GM18858 (cell line): Measurements from ENCODE around the gene FGGY.
"Not testable (repeated sequence)": the region's sequence is repeated elsewhere in the genome, so short reads cannot be mapped to it uniquely, and the experiment has no call there.

Source experiments
- ATAC-seq: cut with Tn5 transposase; IDR thresholded peaks from one replicate; pipeline ENCODE4 v1.9.1; 2021; ENCODE audit not compliant: unreplicated experiment

The FGGY gene

DNA sequence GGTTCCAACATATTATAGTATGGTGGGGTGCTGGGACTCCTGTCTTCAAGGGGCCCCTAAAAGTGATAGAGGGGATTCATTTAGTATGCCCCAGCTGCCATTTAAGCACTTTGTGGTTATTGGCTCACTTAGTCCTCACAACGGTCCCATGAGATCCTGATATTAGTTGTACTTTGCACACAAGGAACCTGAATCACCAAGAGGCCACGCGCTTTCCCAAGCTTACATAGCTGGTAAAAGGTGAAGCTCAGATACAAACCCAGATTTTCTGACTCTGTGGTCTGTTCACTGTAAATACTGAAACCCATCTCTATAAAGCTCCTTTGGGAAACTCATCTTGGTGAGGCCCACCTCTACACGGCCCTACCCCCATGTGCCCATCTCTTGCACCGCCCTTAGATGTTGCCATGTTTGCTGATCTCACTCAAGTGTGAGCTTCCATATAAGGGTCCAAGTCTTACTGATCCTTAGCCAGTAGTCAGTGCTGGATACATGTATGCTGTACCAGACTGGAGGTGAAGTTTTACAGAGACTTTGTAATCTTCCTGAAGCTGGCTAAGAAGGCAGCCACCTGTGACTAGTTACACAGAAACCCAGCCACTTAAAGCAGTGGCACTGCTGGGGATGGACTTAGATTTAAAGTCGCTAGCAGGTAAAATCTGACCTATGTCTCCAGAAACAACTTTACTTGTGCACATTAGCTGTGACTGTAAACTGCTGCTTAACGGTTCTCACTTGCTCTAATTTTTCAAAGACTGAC is 393.5 kb downstream of the FGGY start:
- ATAC-seq, result no peak

DNA sequence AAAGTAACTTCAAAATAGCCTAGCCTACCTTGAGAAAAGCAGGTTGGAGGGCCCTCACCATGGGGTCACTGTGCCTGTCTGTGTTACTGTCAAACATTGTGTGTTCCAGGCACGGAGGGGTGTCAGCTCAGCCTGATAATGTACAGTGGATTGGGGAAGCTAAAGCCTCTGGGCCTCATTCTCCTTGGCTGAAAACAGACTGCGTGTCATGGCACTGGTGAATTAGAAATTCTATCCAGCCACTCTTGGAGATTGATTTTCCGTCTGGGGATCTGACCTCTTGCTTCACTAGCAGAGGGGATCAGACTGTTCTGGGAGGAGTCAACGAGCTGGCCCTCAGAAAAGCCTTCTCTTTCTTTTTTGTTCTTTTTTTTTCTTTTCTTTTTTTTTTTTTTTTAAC is 394.4 kb downstream of the FGGY start:
- no peak for ATAC-seq

DNA sequence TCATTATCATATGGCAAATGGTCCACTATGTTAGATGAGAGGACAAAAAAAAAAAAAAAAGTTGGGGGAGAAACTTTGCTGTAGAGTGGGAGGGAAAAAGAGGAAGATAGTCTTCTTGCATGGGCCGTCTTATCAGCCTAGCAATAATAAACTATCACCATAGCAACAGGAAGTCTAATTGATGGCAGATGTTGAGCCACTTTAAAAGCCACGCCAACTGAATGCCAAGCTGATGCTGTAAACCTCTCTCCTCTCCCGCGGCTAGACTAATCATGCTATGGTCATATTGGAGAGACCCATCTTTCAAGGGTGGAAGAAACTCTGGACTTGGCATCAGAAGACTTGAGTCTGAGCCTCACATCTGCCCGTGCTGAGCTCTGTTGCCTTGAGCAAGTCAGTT is 395.7 kb downstream of the FGGY start:
- no peak for ATAC-seq

DNA sequence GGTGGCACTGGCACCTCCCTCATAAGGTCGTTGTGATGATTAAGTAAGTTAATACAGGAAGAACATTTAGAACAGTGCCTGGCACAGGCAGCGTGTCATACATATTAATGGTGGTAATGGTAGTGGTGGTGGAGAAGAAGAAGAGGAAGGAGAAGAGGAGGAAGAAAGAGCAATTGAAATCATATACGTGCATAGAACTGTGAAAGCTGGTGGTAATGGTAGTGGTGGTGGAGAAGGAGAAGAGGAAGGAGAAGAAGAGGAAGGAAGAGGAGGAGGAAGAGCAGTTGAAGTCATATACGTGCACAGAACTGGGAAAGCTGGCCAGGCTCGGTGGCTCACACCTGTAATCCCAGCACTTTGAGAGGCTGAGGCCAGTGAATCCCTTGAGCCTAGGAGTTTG is 396.5 kb downstream of the FGGY start:
- ATAC-seq, result no peak

DNA sequence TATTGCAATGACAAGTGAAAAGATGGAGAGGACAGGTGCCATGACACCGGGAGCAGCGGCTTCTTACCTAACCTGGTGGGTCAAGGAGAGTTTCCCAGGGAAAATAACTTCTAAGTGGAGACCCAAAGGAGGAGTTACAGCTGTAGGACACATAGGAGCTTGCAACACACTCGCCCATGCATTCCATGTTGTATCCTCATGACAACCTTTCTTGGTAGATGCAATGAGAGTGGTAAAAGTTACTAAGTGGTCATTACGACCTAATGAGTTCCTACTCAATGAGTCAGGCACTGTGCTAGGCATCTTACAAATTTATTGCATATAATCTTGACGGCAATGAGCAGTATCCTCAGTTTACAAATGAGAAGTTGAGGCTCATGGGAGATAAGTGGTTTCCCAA is 398.4 kb downstream of the FGGY start:
- ATAC-seq, result no peak

DNA sequence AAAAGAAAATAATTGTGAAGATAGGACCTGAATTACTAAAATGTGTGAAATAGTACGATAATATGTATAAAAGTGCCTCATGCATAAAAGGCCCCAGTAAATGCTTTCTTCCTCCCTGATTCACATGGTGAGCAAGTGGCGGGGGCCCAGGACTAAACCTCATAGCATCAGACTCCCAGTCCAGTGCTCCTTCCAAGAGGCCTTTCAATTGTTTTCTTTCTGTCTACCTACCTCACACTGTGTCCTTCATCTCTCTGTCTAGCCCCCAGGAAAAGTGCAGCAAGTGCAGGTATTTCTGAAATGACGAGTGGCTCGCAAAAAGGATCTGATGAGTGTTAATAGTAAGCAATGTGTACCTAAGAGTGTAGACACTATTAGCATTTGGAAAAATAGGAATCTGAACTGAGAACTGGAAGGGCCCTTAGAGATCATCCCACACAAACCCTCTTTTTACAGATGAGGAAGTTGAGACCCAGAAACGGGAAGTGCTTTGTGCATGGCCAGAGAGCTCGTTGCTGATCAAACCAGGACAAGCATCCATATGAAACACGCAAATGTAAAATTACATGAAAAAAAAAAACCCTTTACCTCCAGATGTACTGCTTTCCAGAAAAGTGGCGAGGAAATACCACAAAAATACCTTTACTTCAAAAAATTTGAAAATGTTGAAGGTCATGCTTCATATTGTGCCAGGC is 399.7 kb downstream of the FGGY start:
- ATAC-seq, result no peak

DNA sequence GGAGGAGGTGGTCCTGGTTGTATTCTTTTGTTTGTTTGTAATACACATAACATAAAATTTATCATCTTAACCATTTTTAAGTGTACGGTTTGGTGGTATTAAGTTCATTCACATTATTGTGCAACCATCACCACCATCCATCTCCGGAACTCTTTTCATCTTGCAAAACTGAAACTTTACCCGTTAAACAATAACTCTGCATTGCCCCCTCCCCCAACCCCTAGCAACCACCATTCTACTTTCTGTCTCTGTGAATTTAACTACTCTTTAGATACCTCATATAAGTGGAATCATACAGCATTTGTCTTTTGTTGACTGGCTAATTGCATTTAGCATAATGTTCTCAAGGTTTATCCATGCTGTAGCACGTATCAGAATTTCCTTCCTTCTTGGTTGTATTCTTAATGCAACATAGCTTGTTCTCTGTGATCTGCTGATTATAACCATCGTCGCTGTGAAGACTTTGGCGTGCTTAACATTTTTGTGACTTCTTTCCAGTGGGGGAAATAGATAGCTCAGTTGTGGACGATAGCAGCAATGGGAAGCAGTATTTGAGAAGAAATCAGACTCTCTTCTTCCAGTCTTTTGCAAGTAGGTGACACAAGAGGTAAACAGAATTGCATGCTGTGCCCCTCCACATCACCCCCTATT is 400.4 kb downstream of the FGGY start:
- ATAC-seq, result no peak

DNA sequence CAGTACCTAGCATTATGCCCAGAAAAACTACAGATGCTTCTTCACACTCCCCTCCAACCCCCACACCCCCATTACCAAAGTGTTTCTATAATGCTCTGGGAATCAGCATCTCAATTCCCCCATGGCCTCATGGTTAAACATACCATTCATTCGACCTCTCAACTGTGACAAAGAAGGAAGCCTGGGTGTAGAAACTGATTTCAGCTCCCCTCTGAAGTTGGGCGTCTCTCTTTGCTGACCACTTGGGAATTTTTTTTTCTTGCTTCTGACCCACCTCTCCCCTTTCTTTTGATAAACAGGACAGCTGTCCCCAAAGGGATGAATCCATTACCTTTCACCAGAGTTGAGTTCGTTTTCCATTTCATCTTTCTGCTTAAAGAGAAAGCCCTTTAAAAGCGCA is 401.5 kb downstream of the FGGY start:
- ATAC-seq, result no peak

DNA sequence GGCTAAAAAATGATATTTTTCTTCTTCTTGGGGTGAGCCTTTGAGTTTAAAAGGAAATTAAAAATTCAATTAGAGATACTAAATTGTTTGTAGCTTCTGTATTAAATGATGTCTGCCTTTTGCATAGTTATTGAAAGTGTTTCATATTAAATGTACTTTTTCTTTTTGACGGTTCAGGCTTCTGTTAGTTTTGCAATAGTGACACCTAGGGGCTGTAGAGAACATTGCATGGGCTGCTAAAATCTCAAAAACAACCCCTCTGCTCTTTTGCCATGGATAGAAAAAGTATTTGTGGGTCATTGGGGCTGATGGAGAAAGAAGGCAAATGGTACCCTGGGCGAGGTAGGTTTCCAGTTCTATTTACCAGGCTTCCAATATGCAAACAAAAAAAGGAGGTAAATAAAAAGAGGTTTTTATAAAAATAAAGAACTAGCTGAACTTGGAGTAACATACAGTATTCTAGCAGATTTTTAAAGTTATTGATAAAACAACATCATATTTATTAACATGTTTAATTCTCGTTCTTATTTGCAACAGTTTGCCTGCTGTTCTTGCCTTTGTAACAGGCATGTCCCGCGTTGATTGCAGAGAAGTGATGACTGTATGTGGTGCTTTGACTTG is 402.4 kb downstream of the FGGY start:
- ATAC-seq, result no peak

DNA sequence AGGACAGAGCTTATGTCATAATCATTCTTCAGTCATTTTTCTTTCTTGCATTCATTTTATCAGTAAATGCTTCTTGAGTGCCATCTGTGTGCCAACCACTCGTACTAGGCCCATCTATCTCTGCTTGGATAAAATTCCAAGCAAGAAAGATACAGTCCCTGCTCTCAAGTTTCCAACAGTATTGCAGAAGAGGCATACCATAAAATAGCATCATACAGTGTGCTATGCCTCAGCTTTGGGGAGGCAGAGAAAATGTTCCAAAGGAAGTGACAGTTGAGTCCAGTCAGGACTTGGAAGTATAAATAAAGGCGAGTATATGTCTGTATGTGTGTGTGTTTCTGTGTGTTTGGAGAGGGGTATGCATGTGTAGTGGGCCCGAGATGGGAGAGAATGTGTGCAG is 404.5 kb downstream of the FGGY start:
- no peak for ATAC-seq

DNA sequence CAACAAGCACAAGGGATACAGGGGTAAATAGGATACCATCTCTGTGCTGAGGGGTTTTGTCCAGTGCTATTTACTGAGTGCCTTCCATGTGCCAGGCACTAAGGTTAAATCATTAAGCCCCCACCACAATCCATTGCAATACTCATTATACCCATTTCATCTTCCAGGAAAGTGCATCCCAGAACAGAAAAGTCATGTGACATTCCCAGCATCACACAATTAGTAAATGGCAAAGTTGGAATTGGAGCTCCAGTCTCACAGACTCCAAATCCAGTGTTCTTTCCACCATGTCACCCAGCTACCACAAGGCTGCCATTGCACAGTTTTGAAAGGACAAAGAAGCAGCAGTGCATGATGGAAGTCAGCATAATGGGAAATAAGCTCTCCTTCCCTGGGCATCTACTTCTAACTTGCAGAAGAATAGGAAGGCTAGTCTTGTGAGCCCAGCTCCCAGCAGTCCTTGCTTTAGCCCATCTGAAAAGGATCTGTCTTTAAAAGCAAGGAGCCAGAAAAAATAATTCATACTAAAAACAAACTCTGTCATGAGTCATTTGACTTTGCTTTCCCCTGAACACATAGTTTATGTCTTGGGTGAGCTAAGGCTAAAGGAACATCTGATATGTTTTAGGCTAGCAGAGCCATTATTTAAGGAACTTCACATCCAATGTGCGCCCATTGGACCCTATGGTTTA is 406.5 kb downstream of the FGGY start:
- ATAC-seq, result no peak

DNA sequence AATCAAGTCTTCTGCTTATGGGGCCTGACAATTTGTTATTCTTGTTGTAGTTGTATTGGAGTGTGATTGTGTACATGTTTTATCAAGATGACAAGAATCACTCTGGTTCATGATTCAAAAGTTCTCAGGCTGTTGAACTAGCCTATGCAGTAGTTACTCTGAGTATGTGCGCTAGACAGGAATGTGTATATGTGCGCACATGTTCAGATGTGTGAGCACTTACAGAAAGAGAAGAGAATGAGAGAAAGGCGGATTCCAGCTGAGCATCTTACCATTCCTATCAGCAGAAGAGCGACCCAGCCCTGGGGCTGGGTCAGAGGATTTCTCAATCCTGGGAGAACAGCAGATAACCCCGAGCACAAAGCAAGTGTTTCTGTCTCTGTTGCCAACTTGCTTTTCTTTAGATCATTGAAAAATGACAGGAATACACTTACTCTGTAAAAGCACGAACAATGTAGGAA is 407.1 kb downstream of the FGGY start:
- no peak for ATAC-seq

DNA sequence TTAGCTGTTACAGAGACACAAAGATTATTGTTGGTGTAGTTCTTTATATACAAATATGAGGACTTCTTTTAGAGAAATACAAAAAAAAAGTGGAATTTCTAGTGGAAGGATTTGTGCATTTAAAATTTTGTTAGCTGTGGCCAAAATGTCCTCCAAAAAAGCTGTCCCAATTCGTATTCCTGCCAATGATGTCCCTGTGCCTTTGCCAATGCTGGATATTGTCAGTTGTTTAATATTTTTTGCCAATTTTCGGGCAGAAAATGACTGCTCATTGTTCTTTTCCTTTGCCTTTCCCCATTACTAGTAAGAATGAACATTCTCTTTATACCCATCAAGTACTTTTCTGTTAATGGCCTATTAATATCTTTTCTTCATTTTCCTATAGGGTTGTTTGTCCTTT is 407.8 kb downstream of the FGGY start:
- no peak for ATAC-seq

DNA sequence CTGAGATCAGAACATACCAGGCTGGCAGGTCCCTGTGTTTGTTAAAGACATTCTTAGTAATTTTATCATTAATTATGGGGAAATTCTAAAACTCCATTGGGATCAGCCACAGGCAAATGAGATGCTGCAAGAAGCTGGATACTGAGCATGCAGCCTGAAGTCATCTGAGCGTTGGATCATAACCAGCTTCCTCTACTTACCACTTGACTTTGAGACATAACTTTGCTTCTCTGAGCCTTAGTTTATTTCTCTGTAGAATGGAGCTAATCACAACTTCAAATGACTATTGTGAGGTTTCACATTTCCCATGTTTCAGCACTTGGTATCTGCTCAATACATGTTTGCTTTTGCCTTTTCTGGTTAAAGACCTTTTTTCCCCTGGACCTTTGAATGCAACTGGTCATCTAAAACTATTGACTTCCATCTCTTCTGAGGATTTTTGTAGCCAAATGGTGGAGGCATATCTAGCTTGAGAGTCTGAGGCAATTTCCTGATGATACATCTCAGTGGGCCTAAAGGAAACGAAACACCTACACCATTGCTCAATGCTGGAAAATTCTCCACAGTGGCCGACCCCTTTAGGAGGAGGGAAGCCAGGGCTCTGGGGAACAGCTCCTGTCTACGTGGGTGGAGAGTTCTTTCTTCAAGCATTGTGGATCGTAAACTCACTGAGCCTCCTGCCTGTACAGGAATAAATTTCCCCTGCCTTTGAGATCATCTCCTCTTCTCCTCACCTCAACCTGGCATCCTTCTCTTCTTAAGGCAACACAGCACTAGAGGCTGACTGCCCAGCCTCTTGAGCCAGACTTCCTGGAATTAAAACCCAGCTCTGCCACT is 408.8 kb downstream of the FGGY start:
- ATAC-seq, result no peak

DNA sequence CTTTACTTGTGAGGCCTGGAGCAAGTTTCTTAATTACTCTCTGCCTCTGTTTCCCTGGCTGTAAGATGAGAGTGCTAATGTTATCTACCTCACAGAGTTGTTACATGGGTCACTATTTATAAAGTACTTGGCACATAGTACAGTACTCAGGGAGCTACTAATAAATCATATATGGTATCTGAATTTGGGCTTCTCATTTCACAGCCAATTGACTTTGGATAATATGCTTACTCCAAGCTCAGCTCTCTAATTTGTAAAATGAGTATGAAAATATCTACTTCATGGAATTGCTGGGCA is 409.4 kb downstream of the FGGY start:
- no peak for ATAC-seq

DNA sequence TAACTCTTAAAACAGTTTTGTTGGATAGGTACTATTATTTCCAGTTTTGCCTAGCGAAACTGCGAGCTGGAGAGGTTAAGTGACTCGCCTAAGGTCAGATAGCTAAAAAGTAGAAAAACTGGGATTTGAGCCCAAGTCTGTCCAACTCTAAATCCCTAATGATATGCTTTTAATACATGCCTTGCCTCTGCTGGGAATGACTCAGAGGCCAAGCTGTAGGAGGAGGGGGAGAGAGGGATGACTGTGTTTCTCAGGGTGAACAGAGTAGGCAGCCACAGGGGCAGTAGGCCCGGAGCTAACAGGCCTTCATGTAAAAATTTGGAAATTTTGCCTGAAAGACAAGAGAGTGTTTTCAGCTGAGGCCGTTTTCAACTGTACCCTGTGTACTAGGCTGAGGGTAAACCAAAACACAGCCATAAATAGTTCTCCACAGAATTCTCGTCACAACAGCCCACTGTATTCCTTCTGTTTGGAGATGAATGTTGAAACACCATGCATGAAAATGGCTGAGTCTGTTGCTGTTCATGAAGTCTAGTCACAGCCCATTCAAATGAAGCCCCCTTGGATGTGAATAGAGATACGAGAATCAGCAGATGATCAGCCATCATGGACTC is 410.4 kb downstream of the FGGY start:
- ATAC-seq, result no peak

DNA sequence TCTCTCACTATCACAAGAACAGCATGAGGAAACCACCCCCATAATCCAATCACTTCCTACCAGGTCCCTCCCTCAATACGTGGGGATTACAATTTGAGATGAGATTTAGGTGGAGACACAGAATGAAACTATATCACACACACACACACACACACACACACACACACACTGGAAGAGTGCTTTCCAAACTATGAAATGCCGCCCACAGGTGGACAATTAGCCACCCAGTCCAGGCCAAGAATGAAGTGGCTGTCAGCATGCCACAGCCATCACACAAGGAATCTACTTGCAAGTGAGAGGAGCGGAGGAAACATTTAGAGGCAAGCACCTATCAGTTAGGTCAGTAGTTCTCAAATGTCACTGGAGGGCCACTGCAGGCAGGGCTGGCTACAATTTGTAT is 412.4 kb downstream of the FGGY start:
- ATAC-seq, result no peak

DNA sequence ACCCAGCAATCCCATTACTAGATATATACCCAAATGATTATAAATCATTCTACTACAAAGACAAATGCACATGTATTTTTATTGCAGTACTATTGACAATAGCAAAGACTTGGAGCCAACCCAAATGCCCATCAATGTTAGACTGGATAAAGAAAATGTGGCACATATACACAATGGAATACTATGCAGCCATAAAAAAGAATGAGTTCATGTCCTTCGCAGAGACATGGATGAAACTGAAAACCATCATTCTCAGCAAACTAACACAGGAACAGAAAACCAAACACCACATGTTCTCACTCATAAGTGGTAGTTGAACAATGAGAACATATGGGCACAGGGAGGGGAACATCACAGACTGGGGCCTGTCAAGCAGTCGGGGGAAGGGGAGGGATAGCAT is 414.0 kb downstream of the FGGY start:
- ATAC-seq, result not testable (repeated sequence)

DNA sequence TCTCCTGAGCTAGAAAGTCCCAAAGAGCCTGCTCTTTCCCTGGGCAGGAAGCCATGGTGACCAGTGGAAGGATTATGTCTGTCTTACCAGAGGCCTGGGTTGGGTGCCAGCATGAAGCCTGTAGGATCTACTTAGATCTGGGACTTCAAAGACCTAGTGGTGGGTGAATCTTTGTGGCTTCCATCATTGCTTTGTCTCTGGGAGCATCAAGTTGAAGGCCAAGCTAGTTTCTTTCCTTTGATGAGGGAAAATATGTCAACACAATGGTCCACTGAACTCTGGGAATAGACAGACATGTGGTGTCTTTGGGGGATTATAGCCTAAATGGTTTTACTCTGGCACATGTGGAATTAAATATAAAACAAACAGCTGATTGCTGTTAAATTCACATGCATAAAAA is 417.3 kb downstream of the FGGY start:
- ATAC-seq, result no peak

DNA sequence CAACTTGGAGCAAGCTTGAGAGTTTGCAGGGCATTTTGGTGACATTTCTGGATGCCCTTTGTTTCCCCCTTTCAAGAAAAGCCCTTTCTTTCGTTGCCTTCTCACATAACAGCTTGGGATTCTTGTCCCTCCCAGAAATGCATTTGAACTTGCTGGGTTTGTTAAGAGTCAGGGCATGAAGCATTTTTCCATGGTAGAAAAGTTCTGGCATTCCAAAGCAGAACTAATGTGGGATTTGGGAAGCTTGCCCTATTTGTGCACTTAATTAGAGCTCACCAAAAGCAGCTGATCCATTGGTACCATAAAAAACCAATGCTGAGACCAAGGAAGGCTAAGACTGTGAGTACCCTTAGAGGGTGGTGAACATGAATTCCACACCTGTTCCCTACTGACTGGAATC is 418.1 kb downstream of the FGGY start:
- ATAC-seq, result no peak
